Mammary epithelial cell (primary cell): ENCODE results near the gene NBEAL2.

Experiments
- CTCF ChIP-seq, 2 donors: IDR thresholded peaks in 1 of 2; conservative IDR thresholded peaks in 1 of 2; 2 replicates each; pipeline ENCODE4 v1.5.1; 2011 to 2012; ENCODE audit warnings: inconsistent platforms in 2 of 2, low read length in 2 of 2, mild to moderate bottlenecking in 2 of 2, control low read depth in 1 of 2, low read depth in 1 of 2; ENCODE audit not compliant: insufficient read depth in 1 of 2; ENCODE audit errors: extremely low read depth in 1 of 2
- EZH2 ChIP-seq: IDR thresholded peaks from 2 replicates; pipeline ENCODE4 v1.6.1; 2012; ENCODE audit warnings: low read length, inconsistent platforms, borderline replicate concordance

GRCh38 chr3:47034868-47035489 lies 55.5 kb downstream of the NBEAL2 start:
- TF ChIP-seq CTCF (conservative IDR thresholded peaks at IDR 0.05 in 1 of 2, IDR thresholded peaks at IDR 0.05 in 1 of 2; ENCODE audit: extremely low read depth in 1 of 2, insufficient read depth in 1 of 2, low read depth in 1 of 2, low read length in 2 of 2) (no peak), EZH2 (no peak)
